ENCODE data around the gene SECISBP2. TPM values are rescaled to one million over a fixed set of nuclear protein-coding genes. Genes with fewer than 3 reads are reported as not detected.

The SECISBP2 gene
- polyA plus RNA-seq, 1 donor (not counting 4 experiments of a cell fraction or from before 2014, with no cell fraction given) = 24.3 TPM

- Histone ChIP-seq H3K9me1 (ENCODE audit: control insufficient read depth, extremely low read depth, insufficient read depth, low read length) (peaks cover 2% of the 10 kb centered on the region), H3K9ac (ENCODE audit: control insufficient read depth, extremely low read depth, insufficient read depth, low read length) (no peak overlapping the region), H3K36me3 (ENCODE audit: control insufficient read depth in 2 of 2, extremely low read depth in 1 of 2, insufficient read depth in 2 of 2, low read length in 2 of 2) (peaks cover 14 to 32% of the 10 kb centered on the region in 2 experiments), H4K20me1 (ENCODE audit: control insufficient read depth, extremely low read depth, insufficient read depth, low read length) (no peaks in the 10 kb centered on the region), H3K79me2 (ENCODE audit: control insufficient read depth, insufficient read depth, low read length) (no peaks in the 10 kb centered on the region), H3K27ac (ENCODE audit: control insufficient read depth, insufficient read depth, low read length) (no peak overlapping the region), H2AFZ (ENCODE audit: control insufficient read depth, low read length) (no peak overlapping the region), H3K4me1 (ENCODE audit: control insufficient read depth, extremely low read depth, insufficient read depth, low read length) (no peaks in the 10 kb centered on the region), H3K9me3 (ENCODE audit: control insufficient read depth, low read depth, low read length) (no peaks in the 10 kb centered on the region), H3K4me2 (ENCODE audit: control insufficient read depth, extremely low read depth, insufficient read depth, low read depth, low read length) (no peak overlapping the region), H3K4me3 (ENCODE audit: control insufficient read depth in 2 of 3, extremely low read depth in 1 of 3, insufficient read depth in 2 of 3, low read depth in 1 of 3, low read length in 3 of 3) (no peak overlapping the region), H3K27me3 (ENCODE audit: control insufficient read depth, extremely low read depth, insufficient read depth, low read length) (no peaks in the 10 kb centered on the region)
- TF ChIP-seq EZH2 (IDR thresholded peaks at IDR 0.05; ENCODE audit: low read length) (no peak), CTCF (optimal IDR thresholded peaks at IDR 0.05 in 1 of 3, IDR thresholded peaks at IDR 0.05 in 1 of 3, conservative IDR thresholded peaks at IDR 0.05 in 1 of 3; ENCODE audit: extremely low read depth in 1 of 3, insufficient read depth in 2 of 3, low read length in 3 of 3) (no peak)
- FAIRE-seq (no peak), DNase-seq (ENCODE audit: low read depth, low spot score) (no peak)
- dilution Hi-C loops (cut with MboI; ENCODE audit: extremely low pct_ligation_motif_present, low sequenced_read_pairs) = no loop called here
These were observed 27.2 kb downstream of the SECISBP2 start for GRCh38 chr9:89345476-89345875.

- H3K9ac ChIP-seq (ENCODE audit: control insufficient read depth, extremely low read depth, insufficient read depth, low read length) = no peak overlapping the region
- no peak for FAIRE-seq
- dilution Hi-C loops (cut with MboI; ENCODE audit: extremely low pct_ligation_motif_present, low sequenced_read_pairs) = no loop called here
- no peak overlapping the region for H3K4me2 ChIP-seq (ENCODE audit: control insufficient read depth, extremely low read depth, insufficient read depth, low read depth, low read length)
- no peaks in the 10 kb centered on the region for H4K20me1 ChIP-seq (ENCODE audit: control insufficient read depth, extremely low read depth, insufficient read depth, low read length)
- H3K9me1 ChIP-seq (ENCODE audit: control insufficient read depth, extremely low read depth, insufficient read depth, low read length) = no peaks in the 10 kb centered on the region
- H2AFZ ChIP-seq (ENCODE audit: control insufficient read depth, low read length) = no peak overlapping the region
- DNase-seq (ENCODE audit: low read depth, low spot score) = no peak
- TF ChIP-seq EZH2 (IDR thresholded peaks at IDR 0.05; ENCODE audit: low read length) = no peak
- no peak for TF ChIP-seq CTCF (optimal IDR thresholded peaks at IDR 0.05 in 1 of 3, IDR thresholded peaks at IDR 0.05 in 1 of 3, conservative IDR thresholded peaks at IDR 0.05 in 1 of 3; ENCODE audit: extremely low read depth in 1 of 3, insufficient read depth in 2 of 3, low read length in 3 of 3)
- H3K9me3 ChIP-seq (ENCODE audit: control insufficient read depth, low read depth, low read length) = no peaks in the 10 kb centered on the region
- H3K27ac ChIP-seq (ENCODE audit: control insufficient read depth, insufficient read depth, low read length) = no peak overlapping the region
- no peak overlapping the region for H3K4me3 ChIP-seq (ENCODE audit: control insufficient read depth in 2 of 3, extremely low read depth in 1 of 3, insufficient read depth in 2 of 3, low read depth in 1 of 3, low read length in 3 of 3)
- H3K27me3 ChIP-seq (ENCODE audit: control insufficient read depth, extremely low read depth, insufficient read depth, low read length) = no peaks in the 10 kb centered on the region
- H3K36me3 ChIP-seq (ENCODE audit: control insufficient read depth in 2 of 2, extremely low read depth in 1 of 2, insufficient read depth in 2 of 2, low read length in 2 of 2) = peaks cover 18 to 44% of the 10 kb centered on the region in 2 experiments
- H3K4me1 ChIP-seq (ENCODE audit: control insufficient read depth, extremely low read depth, insufficient read depth, low read length) = no peaks in the 10 kb centered on the region
- no peaks in the 10 kb centered on the region for H3K79me2 ChIP-seq (ENCODE audit: control insufficient read depth, insufficient read depth, low read length)
These were observed 28.4 kb downstream of the SECISBP2 start for GRCh38 chr9:89346696-89347095.
